Stimulated activated CD4-positive, alpha-beta T cell treated with anti-CD3 and anti-CD28 coated beads, Interleukin-4, amount 100 ng/mL, for 1 hour (primary cell): Measurements from ENCODE around the gene CCDC192.

Experiments
- DNase-seq: peaks from one replicate; pipeline ENCODE4 v3.0.0-alpha.2; 2020

CCDC192 gene

DNA sequence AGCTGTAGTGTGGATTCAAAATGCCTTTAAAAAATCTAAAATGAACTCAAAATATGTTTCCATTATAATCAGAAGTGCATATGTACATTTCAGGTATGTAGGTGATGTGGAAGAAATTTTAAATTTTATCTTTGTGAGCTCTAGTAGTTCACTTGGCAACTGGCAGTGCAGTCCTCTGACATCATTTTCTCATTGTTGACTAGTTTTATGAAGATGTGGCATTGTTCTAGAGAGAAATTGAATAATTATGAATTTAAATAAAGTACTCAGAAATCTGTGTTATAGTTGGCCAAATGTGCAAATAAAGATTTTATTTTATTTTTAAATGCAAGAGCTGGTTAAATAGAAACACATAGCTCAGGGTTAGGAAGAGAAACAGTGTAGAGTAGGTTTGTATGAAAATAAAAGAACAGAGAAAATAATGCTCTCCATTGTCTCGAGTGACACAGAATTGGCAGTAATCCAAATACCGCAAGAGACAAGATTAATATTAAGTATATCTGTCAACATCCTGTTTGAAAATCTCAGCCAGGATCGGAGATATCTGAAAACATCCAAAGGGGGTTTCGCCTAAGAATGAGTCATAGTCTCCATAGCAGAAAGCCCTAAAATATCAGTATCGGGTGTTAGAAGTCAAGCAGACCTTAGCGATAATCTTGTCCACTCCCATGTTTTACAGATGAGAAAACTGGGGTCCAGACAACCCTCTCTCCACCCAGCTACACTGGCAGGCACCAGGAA, 189.4 kb downstream of the CCDC192 start:
- no peak for DNase-seq

DNA sequence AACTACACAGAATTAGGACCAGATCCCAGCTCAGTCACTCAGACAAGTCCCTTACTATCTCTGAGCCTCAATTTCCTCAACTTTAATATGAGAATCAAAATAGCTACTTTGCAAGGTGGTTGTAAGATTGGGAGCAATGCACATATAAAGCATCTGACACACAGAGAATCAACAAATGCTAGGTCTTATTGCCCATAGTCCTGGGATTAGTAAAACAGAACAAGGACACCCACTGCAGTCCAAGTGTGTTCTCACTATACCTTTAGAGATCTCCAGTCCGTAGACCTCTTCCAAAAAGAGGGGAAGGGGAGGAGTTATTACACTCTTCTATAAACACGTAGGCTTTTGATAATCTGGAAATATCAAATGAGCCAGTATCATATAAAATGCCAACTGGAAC, 190.0 kb downstream of the CCDC192 start:
- no peak for DNase-seq

DNA sequence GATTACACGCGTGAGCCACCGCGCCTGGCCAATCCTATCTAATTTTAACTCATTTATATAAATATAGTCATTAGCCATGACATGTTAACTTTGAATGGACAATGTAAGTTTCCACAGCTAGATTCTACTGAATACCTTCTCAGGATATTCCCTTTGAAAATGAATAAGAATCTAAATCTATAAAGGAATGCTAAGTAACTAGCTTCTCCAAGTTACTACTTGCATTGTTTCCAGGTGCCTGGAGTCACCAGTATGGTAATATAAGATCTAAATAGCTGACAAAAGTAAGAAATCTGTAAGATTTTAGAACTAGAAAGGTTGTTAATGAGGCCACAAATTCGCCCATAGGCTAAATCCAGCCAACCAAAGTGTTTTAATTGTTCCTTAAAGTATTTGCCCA, 191.3 kb downstream of the CCDC192 start:
- no peak for DNase-seq

DNA sequence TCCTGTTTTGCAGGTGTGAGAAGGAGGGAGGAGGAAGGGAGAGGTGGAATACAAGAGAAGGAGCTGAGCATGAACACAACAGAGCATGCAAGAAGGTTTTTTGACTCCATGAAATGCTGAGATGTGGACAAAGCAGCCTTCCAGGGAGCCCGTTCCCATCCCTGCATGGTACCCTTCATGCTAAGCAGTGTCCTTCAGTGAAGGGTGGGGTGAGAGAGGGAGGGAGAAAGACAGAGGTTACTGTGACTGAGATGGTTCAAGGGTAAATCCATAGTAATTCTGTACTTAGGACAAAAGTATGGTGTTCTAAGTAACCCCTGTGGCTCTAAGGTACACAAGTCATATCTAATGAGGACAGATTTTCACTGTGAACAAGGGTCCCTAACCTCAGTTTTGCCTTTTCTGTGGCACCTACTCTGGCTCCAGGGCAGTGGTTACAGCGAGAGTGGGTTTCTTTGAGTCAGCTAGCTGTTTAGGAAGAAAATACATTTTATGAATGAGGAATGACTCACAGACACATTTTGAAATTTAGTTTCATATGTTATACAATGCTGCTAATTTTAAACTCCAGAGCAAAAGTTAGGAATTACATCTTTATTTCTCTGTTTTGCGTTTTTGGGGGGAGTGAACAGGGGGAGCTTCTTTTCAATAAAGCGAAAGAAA, 195.5 kb downstream of the CCDC192 start:
- no peak for DNase-seq

DNA sequence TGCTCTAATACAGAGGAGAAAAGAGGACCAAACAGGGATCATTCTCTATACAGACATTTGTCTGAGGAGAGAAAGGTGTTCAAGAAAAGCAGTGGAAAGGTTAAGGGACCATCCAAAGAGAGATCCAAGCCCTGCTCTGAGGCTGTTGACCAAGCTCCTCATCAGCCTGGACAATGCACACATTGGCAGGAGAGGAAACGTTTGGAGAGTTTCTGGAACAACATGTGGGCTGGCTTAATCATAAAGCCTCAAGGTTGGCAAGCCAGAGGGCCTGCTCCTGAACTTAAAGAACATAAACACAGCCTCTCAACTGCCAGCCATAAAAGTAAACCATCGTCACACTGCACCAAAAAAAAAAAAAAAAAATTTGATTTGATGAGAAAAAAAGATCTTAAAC, 196.0 kb downstream of the CCDC192 start:
- DNase-seq = no peak

DNA sequence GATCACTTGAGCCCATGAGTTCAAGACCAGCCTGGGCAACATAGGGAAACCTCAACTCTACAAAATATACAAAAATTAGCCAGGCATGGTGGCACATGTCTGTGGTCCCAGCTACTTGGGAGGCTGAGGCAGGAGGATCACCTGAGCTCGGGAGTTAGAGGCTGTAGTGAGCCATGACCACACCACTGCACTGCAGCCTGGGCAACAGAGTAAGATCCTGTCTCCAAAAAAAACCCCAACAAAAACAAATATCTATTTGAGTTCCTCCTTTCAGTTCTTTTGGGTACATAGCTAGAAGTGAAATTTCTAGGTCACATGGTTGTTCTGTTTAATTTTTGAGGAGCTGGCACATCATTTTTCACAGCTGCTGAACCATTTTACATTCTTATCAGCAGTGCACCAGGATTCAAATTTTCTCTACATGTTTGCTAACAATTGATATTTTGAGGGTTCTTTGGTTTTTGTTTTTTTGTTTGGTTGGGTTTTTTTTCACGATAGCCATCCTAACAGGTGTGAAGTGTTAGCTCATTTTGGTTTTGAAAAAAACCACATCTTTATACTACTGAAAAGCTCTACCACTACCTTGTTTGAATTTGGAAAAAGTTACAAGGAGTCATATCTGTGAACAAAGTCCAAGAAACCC, 203.5 kb downstream of the CCDC192 start:
- no peak for DNase-seq

DNA sequence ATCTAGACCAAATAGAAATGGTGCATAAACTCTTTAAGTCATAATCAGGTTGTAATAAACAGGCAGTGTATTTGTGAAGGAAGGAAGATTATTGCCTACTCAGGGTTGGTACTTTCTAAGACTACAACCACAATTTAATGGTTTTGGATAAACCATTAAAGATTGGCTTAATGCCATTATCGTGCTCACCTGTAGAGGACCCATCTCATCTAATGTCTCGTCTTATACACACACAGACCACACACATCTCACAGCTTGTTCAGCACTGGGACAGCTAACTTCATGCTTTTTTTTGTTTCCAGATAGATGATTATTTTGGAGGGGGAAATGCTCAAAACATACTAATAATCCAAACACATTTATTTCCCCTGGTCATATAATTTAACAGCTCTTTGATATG, 204.7 kb downstream of the CCDC192 start:
- no peak for DNase-seq

DNA sequence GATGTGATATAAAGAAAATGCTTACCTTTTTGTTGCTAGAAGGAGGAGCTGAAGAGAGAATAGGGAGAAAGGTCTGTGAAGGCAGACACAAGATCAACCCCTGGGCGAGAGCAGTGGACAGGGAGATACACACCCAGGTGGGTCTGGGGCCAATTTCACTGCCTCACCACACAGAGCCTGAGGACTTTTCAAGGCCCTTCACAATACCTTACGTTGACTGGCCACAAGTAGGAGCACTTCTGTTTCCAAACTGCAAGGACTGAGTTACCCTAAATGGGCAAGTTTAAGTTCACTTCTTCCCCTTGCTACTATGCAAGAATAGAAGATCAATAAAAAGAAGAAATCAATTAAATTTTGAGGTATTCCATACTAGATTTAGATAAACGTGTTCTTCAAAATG, 205.9 kb downstream of the CCDC192 start:
- DNase-seq = no peak

DNA sequence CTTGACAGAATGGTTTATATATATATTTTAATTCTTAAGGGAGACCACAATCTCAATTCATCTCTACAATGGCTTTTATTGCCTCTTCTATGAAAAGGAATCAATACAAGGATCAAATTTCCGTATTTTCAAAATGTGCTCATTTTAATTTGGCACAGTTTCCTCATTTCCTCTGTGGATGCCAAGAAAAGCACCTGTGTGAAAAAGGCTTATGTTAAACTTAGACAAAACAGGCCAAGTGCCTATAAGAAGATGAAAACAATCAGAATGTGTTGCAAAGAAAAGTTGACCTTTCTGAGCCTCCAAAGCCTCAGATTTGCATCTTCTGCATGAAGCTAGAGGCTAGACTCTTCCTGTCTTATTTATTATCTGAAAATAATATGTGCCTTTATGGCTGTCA, 206.6 kb downstream of the CCDC192 start:
- DNase-seq = no peak

DNA sequence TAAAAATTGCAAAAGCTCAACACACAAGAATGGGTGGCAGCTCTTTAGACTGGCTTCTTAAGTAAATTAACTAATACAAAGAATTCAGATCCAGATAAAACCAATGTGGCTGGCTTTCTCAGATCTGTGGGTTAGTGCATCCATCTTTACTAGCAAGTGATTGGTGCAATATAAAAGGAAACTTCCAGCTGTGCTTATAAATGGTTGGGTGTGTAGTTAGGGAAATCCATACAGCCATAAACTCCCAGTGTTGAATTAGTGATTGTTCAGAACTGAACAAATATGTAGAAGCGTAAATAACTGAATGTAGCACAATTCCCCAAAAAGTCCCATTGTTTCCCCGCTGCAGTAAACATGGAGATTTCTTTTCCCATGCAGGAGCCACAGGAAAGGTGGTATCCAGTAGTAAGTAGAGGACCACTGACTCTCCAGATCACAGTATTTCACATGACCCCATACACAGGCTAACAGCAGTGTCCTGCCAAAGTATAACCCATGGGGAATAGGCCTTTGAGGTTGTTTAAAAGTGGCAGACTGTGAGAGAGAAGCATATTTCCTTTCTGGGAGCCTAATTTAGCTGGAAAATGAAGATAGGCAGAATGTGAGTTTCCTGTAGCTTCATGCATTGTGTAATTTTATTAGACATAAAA, 207.2 kb downstream of the CCDC192 start:
- DNase-seq = no peak

DNA sequence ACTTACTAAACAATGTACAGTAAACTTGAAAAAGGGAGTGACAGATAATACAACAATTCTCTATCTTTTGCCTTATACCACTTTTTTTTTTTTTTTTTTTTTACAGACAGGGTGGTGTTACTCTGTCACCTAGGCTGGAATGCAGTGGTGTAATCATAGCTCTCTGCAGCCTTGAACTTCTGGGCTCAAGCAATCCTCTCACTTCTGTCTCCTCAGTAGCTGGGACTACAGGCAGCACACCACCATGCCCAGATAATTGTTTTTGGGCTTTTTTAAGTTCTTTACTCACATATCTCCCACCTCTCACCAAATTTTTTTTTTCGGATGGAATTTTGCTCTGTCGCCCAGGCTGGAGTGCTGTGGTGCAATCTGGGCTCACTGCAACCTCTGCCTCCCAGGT, 208.4 kb downstream of the CCDC192 start:
- no peak for DNase-seq

DNA sequence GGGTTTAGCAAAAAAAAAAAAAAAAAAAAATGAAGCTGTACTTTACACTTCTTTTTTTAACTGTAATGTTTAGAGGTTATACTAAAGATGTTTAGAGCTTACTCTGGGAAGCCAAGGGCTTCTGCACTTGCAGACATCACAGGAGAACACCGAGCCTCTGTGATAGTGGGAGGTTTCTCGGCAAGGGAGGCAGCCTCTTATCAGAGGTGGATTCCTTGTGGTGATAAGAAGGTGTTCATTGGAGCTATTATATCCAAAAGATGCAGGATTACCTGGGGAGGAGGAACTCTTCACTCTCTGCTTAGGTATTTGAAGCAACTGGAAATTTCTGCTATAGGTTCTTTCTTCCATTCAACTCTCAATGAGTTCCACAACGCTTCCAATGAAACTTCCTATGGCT, 209.2 kb downstream of the CCDC192 start:
- no peak for DNase-seq

DNA sequence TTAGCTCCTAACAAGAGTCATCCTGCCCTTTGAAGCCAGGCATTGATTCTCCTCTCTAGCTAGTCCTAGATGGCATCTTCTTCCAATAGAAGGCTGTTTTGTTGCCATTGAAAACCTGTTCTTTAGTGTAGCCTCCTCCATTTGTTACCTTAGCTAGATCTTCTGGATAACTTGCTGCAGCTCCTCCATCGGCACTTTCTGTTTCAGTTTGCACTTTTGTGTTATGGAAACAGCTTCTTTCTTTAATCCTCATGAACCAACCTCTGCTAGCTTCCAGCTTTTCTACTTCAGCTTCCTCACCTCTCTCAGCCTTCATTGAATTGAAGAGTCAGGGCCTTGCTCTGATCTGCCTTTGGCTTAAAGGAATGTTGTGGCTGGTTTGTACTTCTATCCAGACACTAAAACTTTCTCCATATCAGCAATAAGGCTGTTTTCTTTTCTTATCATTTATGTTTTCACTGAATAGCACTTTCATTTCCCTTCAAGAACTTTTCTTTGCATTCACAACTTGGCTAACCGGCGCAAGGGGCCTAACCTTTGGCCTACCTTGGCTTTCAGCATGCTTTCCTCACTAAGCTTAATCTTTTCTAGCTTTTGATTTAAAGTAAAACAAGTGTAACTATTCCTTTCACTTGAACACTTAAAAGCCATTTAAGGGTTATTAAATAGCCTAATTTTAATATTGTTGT, 213.8 kb downstream of the CCDC192 start:
- DNase-seq = no peak

DNA sequence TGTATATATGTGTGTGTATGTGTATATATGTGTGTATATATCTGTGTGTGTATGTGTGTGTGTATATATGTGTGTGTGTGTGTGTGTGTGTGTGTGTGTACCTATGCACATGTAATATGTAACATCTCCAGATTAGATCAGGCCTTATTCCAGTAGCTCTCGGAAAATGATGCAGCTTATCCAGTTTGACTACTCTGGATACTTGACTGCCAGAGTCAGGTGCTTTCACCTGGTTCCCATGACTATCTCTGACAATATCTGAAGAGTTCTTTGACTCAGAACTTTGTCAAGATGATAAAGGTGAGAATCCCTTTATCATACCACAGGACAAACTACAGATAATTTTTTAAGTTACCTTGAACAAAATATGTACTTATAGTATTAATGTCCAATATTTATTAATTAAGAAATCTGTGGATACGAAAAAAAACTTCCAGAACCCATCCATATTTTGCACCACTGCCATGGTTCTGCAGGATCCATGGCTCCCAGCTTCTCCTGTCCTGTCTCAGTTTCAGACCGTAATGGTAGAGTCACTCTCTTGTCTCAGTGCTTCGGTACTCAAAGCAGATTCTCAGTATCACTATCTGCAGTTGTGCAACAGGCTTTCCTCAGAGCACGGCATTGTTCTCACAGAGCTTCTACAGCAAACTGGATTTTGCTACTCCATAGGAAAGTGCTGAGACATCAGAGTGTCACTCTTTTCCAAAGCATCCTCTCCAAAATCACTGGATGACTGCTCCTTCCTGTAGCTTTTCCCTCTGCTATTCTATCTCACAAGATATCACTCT, 216.0 kb downstream of the CCDC192 start:
- DNase-seq = no peak

DNA sequence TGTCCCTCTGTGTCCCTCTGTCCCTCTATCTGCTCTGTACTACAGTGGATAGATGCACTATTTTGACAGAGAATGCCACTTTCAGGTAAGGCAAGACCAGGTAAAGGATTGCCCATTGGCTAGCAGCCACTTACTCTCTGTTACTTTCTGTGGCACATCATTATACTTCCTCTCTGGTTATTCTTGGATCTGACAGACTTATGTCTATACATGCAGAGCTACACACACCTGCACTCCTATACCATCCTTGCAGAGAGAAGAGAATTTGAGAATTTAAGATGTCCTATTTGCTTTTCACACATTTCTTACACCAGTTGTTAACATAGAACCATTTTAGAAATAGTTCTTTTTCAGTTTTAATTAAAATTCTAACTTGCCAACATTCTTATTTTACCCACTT, 216.6 kb downstream of the CCDC192 start:
- DNase-seq = no peak

DNA sequence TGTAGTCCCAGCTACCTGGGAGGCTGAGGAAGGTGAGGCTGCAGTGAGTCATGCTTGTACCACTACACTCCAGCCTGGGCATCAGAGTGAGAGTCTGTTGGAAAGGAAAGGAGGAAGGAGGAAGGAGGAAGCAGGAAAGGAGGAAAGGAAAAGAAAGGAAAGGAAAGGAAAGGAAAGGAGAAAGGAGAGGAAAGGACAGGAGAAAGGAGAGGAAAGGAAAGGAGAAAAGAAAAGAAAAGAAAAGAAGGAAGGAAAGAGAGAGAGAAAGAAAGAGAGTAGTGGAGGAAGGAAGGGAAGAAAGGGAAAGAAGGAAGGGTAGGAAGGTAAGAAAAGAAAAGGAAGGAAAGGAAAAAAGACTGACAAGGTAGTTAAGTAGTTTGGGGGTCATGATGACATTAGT, 217.7 kb downstream of the CCDC192 start:
- no peak for DNase-seq

DNA sequence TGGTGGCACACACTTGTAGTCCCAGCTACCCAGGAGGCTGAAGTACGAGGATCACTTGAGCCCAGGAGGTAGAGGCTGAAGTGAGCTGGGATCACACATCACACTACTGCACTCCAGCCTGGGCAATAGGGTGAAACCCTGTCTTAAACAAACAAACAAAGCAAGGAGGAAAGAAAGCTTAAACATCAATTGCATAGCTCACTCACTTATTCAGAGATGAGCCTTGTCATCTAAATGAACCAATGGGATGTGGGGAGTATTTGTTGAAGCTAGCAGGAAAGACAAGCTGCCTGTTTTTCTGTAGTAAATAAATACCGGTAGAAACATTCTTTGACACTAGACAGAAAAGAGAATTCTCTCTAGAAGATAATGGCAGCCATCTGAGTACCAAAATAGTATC, 219.4 kb downstream of the CCDC192 start:
- DNase-seq = no peak

DNA sequence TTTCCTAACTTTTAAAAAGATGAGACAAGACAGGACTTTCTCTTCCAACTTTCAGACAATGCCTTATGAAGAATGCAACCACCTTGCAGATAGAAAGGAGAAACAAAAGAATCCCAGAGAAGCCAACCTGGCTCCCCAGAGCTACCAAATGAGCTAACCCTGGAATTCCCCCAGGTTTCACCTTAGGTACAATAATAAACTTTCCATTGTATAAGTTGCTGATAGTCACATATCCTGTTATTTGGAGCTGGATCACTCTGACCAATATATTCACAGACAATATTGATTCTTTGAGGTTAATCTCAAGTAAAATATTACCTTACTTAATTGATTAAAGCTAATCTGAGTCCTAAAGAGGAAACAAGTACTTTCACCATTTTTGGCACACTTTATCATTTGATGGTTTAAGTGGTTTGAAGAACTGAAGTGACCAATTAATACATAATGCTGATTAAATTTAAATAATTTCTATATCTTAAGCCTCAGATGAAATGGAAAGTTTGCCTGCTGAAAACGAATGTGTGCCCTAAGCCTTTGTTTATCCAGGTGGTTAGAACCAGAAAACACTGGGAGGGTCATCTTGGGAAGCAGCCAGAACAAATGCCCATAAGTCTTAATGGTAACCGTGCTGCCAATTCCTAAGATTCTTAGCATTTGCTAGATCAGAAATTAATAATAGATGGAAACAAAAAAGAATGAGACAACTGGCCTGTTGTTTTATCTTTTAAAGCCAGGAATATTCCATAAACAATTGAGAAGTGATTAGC, 220.8 kb downstream of the CCDC192 start:
- no peak for DNase-seq

DNA sequence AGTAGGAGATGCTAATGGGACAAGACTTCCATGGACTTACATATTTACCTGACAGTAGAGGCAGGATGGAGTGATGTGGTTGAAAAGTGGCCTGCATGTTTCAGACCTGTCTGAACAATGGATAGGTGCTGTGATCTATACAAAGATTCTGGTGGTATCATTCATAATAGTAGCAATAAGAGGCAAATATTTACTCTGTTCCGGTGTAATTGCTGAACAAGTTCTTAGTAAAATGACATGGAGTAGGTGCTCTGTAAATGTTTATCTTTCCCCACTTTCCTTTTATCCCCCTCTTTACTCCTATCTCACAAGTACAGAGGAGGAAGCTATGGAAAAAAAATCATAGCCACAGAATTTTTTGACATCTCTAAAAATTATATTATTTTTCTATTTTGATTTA, 221.4 kb downstream of the CCDC192 start:
- no peak for DNase-seq

DNA sequence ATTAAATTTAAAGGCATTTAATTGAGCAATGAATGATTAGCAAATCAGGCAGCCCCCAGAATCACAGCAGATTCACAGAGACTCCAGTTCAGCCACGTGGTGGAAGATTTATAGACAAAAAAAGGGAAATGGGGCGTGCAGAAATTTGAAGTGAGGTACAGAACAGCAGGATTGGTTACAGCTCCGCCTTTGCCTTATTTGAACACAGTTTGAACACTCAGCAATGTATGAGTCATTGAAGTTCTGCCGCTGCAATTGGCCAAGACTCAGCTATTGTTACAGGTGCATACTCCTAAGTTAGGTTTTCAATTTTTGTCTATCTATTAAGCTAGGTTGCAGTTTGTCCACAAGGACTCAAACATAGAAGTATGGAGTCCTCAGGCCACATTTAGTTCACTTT, 222.7 kb downstream of the CCDC192 start:
- DNase-seq = no peak

DNA sequence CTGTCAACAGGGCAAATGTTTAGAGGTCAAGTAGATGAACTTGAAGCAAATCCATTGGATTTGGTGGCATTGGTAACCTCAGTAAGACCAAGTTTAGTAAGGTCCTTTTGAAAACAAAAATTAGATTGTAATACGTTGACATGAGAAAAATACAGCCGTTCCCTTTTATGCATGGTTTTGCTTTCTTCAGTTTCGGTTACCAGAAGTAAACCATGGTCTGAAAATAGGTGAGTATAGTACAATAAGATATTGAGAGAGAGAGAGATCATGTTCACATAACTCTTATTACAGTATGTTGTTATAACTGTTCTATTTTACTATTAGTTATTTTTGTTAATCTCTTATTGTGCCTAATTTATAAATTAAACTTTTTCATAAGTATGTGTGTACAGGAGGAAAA, 223.8 kb downstream of the CCDC192 start:
- no peak for DNase-seq

DNA sequence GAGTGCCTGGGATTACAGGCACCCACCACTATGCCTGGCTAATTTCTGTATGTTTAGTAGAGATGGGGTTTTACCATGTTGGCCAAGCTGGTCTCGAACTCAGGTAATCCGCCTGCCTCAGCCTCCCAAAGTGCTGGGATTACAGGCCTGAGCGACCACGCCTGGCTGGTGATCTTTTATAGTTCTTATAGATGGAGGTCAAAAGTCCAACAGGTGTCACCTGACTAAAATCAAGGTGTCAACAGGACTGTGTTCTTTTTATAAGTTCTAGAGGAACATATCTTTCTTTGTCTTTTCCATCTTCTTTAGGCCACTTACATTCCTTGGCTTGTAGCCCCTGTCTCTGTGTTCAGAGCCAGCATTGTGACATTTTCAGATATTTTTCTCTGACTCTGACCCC, 224.9 kb downstream of the CCDC192 start:
- no peak for DNase-seq
